ENCODE measurements around the gene DEPDC1B. TPM values are rescaled to one million over a fixed set of nuclear protein-coding genes. Genes with fewer than 3 reads are reported as not detected.
A peak's percentile ranks its signal among the peaks of the same experiment; 100 is the strongest.
"Not testable (repeated sequence)": the region's sequence is repeated elsewhere in the genome, so short reads cannot be mapped to it uniquely, and the experiment has no call there.

Gene DEPDC1B, protein sequence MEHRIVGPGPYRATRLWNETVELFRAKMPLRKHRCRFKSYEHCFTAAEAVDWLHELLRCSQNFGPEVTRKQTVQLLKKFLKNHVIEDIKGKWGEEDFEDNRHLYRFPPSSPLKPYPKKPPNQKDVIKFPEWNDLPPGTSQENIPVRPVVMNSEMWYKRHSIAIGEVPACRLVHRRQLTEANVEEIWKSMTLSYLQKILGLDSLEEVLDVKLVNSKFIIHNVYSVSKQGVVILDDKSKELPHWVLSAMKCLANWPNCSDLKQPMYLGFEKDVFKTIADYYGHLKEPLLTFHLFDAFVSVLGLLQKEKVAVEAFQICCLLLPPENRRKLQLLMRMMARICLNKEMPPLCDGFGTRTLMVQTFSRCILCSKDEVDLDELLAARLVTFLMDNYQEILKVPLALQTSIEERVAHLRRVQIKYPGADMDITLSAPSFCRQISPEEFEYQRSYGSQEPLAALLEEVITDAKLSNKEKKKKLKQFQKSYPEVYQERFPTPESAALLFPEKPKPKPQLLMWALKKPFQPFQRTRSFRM
- total RNA-seq: 0.35 TPM
- long read RNA-seq: 0 reads

DNA sequence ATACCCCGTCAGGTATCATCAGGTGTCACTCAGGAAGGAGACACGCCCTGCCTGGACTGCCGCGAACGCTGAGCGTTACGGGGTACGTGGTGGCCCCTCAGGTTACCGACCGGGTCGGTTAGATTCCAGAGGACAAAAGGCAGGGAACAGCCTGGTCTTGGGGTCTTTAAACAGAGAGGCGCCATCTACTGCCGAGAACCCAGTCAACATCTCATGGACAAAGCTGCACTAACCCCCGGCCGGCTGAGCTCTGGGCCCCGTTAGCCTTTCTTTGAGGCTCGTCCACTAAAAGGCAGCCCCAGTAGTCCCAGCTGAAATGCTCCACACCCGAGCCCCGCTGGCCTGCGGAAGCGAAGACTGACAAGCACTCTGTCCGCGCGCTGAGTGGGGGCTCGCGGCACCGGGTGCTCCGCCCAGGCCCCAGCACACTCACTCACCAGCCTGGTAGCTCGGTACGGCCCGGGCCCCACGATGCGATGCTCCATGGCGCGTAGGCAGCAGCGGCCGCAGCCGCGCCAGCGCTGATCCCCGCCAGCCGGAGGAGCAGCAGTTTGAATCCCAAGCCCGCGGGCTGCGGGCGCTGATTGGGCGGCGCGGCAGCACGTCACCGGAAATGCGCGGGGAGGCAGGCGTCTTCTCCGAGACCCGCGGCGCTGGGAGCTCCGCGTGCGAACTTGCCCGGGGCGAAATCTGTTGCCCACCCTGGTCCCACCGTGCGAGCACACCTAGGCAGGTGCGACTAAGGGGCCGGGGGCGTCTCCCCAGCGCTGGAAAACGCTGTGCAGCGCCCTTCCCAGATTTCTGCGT is at the start of gene DEPDC1B:
DEPDC1B (minus strand) TSS at position 558 of the 807 bp plus-strand sequence; CDS start at position 485, 73 bp downstream.
- DNase-seq (ENCODE audit: low spot score): peak; percentile 95

DNA sequence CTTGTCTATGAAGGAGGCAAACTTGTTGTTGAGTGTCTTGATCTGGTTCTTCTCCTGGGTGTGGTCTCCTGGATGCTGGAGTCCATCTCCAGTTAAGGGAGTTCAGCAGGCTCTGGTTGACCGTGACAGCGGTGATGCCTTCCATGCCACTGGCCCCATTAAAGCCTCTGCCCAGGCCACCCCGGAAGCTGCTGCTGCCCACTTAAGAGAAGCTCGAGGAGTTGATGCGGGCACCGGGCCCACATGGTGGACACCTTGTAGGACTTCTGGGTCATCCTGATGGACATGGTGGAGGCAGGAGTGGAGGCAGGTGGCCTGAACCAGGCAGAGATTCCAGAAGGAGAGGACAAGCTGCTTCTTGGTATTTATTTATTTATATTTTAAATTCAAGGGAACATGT is 44.7 kb upstream of the DEPDC1B start:
- no peak for DNase-seq (ENCODE audit: low spot score)

DNA sequence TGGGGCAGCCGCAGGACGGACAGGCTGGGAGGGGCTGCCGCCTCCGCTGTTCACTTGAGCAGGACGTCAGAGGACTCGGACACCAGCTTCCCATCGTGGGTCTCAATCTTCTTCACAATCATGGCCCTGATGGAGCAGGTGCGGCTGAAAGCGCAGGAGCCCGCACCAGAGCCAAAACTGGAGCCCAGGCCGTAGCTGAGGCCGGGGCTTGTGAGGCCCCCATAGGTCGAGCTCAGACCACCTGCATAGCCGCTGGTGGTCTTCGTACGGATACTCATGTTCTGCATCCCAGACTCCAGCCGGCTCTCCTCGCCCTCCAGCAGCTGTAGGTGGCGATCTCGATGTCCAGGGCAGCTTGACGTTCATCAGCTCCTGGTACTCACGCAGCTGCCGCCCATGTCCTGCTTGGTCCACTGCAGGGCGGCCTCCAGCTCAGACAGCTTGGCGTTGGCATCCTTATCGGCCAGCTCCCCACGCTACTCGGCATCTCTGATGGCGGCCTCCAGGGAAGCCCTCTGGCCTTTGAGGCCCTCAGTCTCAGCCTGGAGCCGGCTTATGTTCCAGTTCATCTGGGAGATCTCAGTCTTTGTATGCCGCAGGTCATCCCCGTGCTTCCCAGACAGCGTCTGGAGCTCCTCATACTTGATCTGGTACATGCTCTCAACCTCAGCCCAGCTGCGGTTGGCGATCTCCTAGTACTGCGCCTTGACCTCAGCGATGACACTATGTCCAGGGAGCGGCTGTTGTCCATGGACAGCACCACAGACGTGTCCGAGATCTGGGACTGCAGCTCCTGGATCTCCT is 43.7 kb upstream of the DEPDC1B start:
- no peak for DNase-seq (ENCODE audit: low spot score)

DNA sequence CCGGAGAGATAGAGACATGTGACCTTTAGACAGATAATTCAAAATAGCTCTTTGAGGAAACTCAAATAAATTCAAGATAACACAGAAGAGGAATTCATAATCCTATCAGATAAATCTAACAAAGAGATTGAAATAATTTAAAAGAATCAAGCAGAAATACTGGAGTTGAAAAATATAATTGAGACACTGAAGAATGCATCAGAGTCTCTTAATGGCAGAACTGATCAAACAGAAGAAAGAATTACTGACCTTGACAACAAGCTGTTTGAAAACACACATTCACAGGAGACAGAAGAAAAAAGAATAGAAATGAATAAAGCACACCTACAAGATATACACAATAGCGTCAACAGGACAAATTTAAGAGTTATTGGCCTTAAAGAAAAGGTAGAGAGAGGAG is 40.4 kb upstream of the DEPDC1B start:
- DNase-seq (ENCODE audit: low spot score): no peak

DNA sequence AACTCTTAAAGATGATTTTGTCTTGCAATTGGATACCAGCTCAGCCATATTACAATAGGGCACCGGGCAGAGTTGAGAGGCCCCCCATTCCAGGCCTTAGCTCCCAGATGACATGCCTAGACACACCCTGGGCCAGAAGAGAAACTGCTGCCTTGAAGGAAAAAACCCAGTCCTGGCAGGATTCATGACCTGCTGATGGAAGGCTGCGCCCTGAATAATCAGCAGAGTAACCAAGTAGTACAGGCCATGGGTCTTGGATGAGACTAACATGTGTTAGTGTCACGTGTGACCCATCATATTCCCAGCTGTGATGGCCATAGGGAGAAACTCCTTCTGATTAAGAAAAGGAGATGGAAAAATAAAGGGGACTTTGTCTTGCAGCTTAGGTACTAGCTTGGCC is 39.0 kb upstream of the DEPDC1B start:
- no peak for DNase-seq (ENCODE audit: low spot score)

DNA sequence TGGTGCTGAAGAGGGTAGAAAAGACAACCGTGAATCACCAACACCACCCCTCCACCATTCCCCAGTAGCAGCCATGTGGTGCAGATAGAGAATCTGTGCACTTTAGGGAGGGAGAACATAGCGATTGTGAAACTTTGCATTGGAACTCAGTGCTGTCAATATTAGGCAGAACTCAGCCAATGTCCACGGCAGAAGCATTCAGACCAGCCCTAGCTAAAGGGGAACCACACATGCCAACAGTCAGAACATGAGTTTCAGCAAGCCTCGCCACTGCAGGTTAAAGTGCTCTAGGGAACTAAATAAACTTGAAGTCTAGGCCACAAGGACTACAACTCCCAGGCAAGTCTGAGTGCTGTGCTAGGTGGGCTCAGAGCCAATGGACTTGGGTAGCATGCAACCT is 38.5 kb upstream of the DEPDC1B start:
- DNase-seq (ENCODE audit: low spot score): no peak

DNA sequence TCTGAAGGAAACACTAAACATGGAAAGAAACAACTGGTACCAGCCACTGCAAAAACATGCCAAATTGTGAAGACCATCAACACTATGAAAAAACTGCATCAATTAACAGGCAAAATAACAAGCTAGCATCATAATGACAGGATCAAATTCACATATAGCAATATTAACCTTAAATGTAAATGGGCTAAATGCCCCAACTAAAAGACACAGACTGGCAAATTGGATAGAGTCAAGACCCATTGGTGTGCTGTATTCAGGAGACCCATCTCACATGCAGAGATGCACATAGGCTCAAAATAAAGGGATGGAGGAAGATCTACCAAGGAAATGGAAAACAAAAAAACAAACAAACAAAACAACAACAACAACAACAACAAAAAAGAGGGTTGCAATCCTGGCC is 30.9 kb upstream of the DEPDC1B start:
- DNase-seq (ENCODE audit: low spot score): not testable (repeated sequence)

DNA sequence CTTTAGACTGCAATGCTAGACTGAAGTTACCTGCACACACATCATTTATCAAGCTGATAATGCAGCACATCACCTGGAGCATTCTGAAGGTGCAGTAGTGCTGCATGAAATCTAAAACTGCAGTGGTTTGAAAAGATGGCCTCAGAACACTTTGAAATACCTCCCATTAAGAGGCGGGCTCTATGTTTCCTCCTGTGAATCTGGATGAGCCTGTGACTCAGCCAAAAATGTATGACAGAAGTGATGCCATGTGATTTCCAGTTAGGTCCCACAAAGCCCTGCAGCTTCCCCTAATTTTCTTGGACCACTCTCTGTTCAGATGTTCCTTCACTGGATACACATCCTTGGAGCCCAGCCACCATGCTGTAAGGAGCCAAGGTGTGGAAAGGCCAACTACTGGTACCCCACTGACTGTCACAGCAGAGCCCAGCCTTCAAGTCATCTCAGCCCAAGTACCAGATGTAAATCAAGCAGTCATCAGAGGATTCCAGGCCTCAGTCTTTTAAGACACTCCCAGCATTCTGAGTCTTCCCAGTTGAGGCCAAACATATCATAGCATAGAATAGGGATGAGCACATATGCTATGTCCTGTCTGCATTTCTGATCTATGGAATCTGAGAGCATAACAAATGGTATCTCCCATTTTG is 27.2 kb upstream of the DEPDC1B start:
- no peak for DNase-seq (ENCODE audit: low spot score)

DNA sequence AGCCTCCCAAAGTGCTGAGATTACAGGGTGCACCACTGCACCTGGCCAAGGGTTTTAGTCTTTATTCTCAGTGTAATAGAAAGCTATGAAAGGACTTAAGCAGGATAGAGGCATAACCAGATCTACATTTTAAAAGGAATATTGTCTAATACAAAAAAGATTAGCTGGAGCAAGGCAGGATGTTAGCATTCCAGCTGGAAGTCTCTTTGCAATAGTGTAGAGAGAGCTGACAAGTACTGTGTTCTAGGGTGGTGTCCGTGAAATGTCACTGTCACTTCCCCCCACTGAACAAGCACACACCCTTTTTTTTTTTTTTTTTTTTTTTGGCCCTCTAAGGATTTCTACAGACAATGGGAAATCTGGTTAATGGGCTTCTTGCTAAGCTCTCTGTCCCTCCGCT is 24.2 kb upstream of the DEPDC1B start:
- no peak for DNase-seq (ENCODE audit: low spot score)

DNA sequence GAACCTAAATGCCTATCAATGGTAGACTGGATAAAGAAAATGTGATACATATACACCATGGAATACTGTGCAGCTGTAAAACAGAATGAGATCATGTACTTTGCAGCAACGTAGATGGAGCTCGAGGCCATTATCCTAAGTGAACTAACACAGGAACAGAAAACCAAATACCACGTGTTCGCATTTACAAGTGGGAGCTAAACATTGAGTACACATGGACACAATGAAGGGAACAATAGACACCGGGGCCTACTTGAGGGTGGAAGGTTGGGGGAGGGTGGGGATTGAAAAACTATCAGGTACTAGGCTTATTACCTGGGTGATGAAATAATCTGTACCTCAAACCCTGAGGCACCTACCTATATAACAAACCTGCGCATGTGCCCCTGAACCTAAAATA is 22.4 kb upstream of the DEPDC1B start:
- DNase-seq (ENCODE audit: low spot score): no peak

DNA sequence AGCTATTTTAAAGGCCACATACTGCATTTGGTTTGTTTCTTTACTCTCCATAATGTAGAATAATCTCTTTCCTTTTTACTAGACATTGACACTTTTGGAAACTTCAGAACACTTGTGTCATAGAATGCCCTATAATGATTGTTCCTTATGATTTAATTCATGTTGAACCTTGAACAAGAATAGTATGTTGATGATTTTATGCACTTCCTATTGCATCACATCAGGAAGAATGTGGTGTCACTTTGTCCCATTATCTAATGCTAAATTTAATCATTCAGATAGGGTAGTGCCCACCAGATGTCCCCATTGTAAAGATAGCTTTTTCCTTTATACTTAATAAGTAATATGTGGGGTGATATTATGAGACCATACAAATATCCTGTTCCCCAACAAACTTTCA is 19.4 kb upstream of the DEPDC1B start:
- DNase-seq (ENCODE audit: low spot score): no peak

DNA sequence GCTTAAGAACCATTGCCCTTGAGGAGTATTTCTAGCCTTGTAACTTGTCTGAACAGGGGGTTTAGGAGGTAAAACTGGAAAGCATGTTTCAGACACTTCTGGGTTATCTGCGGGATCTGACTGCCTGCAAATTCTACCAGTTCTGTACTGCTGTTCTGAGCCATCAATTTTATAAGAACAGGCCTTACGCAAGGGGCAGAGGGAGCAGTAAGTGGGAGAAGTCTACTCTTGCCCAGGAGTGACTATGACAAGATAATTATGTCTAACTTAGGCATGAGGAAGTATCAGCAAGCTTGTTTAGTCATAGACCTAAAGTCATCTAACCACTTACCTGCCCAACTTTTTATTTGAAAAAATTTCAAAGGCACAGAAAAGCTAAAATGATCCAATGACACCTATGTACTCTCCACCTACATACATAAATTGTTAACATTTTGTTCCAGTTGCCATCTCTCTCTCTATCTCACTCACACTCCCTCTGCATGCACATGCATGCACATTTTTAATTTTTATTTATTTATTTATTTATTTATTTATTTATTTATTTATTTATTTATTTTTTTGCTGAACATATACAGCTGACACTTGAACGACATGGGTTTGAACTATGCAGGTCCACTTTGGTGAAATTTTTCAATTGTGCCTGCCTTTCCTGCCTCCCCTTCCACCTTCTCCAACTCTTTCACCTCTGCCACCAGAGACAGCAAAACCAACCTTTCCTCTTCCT is 18.4 kb upstream of the DEPDC1B start:
- no peak for DNase-seq (ENCODE audit: low spot score)

DNA sequence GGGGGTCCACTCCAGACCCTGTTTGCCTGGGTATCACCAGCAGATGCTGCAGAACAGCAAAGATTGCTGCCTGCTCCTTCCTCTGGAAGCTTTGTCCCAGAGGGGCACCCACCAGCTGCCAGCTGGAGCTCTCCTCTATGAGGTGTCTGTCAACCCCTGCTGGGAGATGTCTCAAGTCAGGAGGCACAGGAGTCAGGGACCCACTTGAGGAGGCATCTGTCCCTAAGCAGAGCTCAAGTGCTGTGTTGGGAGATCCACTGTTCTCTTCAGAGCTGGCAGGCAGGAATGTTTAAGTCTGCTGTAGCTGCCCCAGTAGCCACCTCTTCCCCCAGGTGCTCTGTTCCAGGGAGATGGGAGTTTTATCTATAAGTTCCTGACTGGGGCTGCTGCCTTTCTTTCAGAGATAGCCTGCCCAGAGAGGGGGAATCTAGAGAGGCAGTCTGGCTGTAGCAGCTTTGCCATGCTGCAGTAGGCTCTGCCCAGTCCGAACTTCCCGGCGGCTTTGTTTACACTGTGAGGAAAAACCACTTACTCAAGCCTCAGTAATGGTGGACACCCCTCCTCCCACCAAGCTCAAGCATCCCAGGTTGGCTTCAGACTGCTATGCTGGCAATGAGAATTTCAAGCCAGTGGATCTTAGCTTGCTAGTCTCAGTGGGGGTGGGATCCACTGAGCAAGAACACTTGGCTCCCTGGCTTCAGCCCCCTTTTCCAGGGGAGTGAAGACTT is 15.4 kb upstream of the DEPDC1B start:
- DNase-seq (ENCODE audit: low spot score): not testable (repeated sequence)

DNA sequence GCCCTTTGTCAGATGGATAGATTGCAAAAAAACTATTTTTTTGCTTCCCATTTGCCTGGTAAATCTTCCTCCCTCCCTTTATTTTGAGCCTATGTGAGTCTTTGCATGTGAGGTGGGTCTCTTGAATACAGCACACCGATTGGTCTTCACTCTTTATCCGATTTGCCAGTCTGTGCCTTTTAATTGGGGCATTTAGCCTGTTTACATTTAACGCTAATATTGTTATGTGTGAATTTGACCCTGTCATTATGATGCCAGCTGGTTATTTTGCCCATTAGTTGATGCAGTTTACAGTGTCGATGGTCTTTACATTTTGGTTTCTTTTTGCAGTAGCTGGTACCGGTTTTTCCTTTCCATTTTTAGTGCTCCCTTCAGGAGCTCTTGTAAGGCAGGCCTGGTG is 13.0 kb upstream of the DEPDC1B start:
- DNase-seq (ENCODE audit: low spot score): no peak

DNA sequence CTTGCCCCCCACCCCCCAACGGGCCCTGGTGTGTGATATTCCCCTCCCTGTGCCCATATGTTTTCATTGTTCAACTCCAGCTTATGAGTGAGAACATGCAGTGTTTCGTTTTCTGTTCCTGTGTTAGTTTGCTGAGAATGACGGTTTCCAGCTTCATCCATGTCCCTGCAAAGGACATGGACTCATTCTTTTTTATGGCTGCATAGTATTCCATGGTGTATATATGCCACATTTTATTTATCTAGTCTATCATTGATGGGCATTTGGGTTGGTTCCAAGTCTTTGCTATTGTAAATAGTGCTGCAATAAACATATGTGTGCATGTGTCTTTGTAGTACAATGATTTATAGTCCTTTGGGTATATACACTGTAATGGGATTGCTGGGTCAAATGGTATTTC is 11.9 kb upstream of the DEPDC1B start:
- not testable (repeated sequence) for DNase-seq (ENCODE audit: low spot score)

DNA sequence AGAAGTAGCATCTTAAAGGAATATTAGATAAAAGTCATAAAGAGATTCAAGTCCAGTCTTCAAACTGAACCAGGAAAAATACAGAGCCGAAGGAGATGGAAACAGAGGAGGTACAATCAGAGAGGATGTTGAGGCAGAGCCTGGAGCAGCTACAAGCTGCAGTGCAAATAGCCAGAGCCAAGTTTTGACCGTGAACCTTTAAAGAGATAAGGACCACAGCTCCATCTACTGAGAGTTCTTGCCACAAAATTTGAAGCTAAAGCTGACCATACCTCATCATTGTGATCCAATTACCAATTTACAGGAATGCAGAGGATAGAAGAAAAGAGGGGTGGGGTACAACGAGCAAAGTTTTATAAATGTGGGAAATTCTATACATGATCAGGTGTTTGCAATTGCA is 10.4 kb upstream of the DEPDC1B start:
- DNase-seq (ENCODE audit: low spot score): no peak

DNA sequence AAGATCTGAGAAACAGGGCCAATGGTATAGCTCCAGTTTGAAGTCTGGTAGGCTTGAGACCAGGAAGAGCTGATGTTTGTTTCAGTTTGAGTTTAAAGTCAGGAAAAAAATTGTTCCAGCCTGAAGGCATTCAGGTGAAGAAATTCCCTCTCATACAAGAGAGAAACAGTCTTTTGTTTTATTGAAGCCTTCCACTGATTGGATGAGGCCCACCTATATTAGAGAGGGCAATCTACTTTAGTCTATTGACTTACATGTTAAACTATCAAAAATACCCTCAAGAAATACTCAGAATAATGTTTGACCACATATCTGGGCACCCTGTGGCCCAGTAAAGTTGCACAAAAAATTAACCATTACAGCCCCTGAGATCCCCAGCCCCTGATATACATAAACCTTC is 5.2 kb upstream of the DEPDC1B start:
- DNase-seq (ENCODE audit: low spot score): no peak

DNA sequence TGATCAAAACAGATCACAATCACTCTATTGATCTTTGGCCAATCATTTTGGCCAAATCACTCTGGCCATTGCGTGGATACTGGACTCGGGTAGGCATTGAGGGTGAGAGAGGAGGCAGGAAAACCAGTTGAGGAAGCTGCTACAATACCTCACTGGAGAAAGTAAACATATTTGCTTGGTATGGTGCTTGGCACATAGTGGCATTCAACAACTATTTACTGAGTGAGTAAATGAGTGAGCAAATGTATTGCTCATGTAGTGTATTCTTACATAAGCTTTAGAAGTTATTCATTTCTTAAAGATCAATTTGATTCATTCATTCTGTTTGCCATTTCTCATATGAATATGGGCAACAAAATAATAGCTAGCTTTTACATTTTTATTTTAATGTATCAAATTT is 4.0 kb upstream of the DEPDC1B start:
- DNase-seq (ENCODE audit: low spot score): no peak

DNA sequence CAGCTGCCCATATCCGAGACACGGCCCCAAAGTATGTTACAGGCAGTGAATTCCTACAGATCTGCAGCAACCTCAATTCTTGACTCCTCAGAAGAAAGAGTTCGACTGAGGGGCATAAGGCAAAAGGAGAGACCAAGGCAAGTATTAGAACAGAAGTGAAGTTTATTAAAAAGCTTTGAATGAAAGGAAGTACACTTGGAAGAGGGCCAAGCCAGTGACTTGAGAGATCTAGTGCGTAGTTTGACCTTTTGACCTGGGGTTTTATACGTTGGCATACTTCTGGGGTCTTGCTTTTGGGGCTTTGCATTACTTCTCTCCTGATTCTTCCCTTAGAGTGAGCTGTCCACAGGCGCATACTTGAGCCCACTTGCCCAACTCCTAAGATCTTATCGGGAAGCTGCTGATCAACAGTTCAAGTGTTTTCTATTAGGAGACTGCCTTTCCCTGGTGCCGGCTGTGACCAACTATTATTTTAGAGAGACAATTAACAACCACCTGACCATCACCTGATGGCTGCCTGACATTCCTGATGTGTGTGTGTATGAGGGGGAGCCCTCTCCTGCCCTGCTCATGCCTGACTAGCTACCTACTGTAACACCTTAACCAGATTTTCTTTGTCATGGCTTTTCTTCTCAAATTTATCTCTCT is 1.5 kb upstream of the DEPDC1B start:
- DNase-seq (ENCODE audit: low spot score): no peak
